RCC 7860 (cell line): Measurements from ENCODE around the gene SCYGR1.
A peak's percentile ranks its signal among the peaks of the same experiment; 100 is the strongest.
"Not testable (repeated sequence)": the region's sequence is repeated elsewhere in the genome, so short reads cannot be mapped to it uniquely, and the experiment has no call there.

Experiments used
- DNase-seq: peaks from one replicate; pipeline ENCODE4 v3.0.0-alpha.2; 2015; ENCODE audit warnings: low spot score
- FAIRE-seq: peaks from 2 replicates; lab custom pipeline; 2012; peaks lifted over from hg19 to GRCh38; lab: Jason Lieb, UNC

SCYGR1 gene

GRCh38 chr2:227404585-227405271 lies 17.0 kb upstream of the SCYGR1 start:
- FAIRE-seq, result no peak
- no peak for DNase-seq

GRCh38 chr2:227402959-227403358 lies 15.2 kb upstream of the SCYGR1 start:
- no peak for FAIRE-seq
- DNase-seq, result peak; percentile 17

- DNase-seq (no peak), FAIRE-seq (no peak)
These were observed 14.6 kb upstream of the SCYGR1 start for GRCh38 chr2:227402321-227402720.

GRCh38 chr2:227401550-227401949 lies 13.8 kb upstream of the SCYGR1 start:
- FAIRE-seq, result no peak

GRCh38 chr2:227398684-227399670 lies 11.2 kb upstream of the SCYGR1 start:
- DNase-seq (no peak), FAIRE-seq (no peak)

More at GRCh38 chr2:227401550-227401949, 13.8 kb upstream of the SCYGR1 start:
- no peak for DNase-seq

- FAIRE-seq (no peak), DNase-seq (no peak)
These were observed 9.8 kb upstream of the SCYGR1 start for GRCh38 chr2:227397562-227397961.

- DNase-seq (no peak), FAIRE-seq (no peak)
These were observed 7.8 kb upstream of the SCYGR1 start for GRCh38 chr2:227395556-227395955.

- FAIRE-seq, result no peak
These were observed 6.7 kb upstream of the SCYGR1 start for GRCh38 chr2:227394401-227394800.

GRCh38 chr2:227390468-227391256 lies 2.9 kb upstream of the SCYGR1 start:
- no peak for FAIRE-seq

More at GRCh38 chr2:227394401-227394800, 6.7 kb upstream of the SCYGR1 start:
- no peak for DNase-seq

GRCh38 chr2:227389661-227390060 lies 1.9 kb upstream of the SCYGR1 start:
- FAIRE-seq (peak; percentile 21), DNase-seq (no peak)

More at GRCh38 chr2:227390468-227391256, 2.9 kb upstream of the SCYGR1 start:
- no peak for DNase-seq

GRCh38 chr2:227389231-227389630 lies 1.5 kb upstream of the SCYGR1 start:
- FAIRE-seq (peak; percentile 81), DNase-seq (no peak)

GRCh38 chr2:227388537-227389011 lies 825 bp upstream of the SCYGR1 start:
- FAIRE-seq (no peak), DNase-seq (no peak)

- FAIRE-seq, result no peak
- no peak for DNase-seq
These were observed 1.1 kb downstream of the SCYGR1 start for GRCh38 chr2:227386630-227387029.

- no peak for FAIRE-seq
- DNase-seq, result no peak
These were observed 4.1 kb downstream of the SCYGR1 start for GRCh38 chr2:227383686-227384085.

- FAIRE-seq, DNase-seq: not testable (repeated sequence)
These were observed 5.4 kb downstream of the SCYGR1 start for GRCh38 chr2:227382241-227382835.

GRCh38 chr2:227379095-227379494 lies 8.7 kb downstream of the SCYGR1 start, which contains the start of gene TM4SF20:
Gene TM4SF20 (minus strand): TSS chr2:227379306. CDS start chr2:227379268, 38 bp downstream.
- no peak for DNase-seq
- FAIRE-seq, result no peak

- no peak for DNase-seq
- FAIRE-seq, result no peak
These were observed 9.4 kb downstream of the SCYGR1 start for GRCh38 chr2:227378371-227378782.

GRCh38 chr2:227377467-227378351 lies 10.0 kb downstream of the SCYGR1 start:
- FAIRE-seq (no peak), DNase-seq (no peak)
